ENCODE measurements around the gene PPT2.
"Not testable (repeated sequence)": the region's sequence is repeated elsewhere in the genome, so short reads cannot be mapped to it uniquely, and the experiment has no call there.

Gene PPT2

DNA sequence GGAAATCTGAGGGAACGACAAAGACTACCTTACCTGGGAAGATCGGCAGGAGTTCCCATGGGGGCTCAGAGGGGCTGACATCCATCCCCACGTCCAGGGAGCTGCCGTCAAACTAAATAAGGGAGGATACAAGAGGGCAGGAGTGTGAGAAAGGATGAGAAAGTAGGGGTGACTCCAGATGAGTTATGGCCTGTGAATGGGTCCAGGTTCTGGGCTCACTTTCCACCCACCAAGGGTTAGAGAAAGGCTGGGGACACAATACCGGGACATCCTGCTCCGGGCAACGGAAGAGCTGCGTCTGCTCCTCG lies 26.6 kb upstream of the PPT2 start:
- no peak for DNase-seq (ENCODE audit: low read depth, low spot score)

DNA sequence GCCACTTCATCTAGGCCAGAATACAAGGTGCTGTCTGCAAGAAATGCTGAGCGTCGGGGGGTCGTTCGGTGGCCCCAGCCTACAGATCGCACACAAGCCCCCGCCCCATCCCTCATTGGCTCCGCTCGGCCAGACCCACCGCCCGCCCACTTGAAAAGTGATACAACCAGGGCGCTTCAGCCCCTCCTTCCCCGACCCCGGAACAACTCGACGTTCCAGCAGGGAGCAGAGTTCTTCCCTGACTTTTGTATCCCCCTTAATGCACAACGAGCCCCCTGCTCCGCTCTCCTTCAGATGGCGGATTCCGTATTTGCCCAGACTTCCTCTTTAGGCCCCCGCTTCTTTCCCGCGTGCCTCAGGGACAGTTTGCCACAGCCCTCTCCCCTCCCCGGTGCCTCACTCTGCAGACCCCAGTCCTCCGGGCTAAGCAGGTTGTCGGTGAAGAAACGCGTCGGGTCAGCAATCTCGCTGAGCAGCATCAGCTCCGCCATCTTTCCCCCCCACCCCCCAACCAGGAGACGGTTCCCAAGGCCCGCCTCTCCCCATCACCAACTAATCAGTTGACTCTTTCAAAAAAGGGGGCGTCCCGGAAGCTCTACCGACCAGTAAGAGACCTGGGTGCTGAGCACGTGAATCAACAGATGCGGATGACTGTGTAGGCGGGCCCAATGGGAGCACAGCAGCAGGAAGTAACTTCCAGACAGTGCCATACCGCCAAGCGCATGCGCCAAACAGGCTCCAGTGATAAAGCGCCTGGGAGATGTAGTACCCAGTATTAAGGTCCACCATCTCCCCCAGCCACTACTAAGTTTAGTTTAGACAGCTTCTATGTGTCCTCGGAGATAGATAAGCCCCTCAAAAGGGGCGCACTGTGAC lies 26.0 kb upstream of the PPT2 start, which contains the start of gene ATF6B:
TSS of gene ATF6B (minus strand) at position 530 of the 876 bp plus-strand sequence. CDS start at position 491, 39 bp downstream.
- DNase-seq (ENCODE audit: low read depth, low spot score) = peak; percentile 96

DNA sequence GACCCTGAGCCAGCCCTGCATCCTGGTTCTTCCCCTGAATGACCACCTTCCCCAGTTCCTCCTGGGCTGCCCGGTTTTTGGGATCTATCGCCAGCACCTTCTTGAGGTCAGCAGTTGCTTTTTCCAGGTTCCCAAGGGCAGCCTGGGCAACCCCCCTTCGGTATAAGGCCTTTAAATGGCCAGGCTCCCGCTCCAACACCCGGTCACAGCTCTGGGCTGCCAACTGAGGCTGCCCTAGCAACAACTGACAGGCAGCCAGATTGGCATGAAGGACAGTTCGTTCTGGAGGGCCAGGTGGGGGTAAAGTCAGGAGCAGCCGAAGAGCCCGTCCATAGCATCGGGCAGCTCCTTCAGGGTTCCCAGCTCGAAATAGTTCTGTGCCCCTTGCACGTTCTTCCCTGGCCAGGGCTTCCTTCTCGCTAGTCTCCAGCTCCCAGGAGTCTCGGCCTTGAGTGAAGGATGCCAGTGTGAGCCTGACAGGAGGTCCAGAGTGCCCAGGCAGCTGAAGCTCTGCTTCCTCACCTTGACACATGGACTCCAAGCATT lies 25.1 kb upstream of the PPT2 start:
- DNase-seq (ENCODE audit: low read depth, low spot score) = no peak

DNA sequence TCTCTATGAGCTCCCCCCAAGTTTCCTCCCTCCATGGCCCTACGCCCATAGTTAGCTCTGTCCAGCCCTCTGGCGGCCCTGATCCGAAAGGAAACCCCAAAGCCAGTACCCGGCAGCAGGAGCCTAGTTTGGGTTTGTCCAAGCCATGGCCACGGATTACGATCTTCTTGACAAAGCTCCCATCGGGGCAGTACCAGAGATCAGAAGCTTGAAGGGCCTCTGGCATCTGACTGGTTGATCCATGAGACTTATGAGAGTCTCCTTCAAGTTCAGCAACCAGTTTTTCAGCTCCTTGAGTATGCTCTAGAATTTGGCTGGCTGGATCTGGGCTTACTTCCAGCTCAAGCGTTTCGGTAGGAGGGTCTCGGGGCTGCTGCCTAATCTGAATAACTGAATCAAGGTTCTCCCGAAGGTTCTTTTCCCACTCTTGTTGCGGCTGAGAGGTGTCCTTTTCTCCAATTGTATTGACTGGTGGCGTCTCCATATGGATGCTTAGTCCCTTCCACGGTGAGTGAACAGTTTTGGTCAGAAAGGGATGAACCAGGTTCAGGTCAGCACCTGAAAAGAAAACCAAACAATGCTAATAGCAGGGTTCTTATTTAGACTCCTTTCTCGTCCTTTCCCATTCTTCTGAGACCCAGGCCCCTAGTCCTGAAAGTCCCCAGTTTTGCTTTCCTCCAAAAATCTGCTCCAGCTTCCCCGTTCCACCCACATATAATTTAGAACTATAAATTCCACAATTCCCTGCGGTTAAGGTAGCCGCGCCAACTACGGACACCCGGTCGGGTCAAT lies 24.4 kb upstream of the PPT2 start:
- DNase-seq (ENCODE audit: low read depth, low spot score) = no peak

DNA sequence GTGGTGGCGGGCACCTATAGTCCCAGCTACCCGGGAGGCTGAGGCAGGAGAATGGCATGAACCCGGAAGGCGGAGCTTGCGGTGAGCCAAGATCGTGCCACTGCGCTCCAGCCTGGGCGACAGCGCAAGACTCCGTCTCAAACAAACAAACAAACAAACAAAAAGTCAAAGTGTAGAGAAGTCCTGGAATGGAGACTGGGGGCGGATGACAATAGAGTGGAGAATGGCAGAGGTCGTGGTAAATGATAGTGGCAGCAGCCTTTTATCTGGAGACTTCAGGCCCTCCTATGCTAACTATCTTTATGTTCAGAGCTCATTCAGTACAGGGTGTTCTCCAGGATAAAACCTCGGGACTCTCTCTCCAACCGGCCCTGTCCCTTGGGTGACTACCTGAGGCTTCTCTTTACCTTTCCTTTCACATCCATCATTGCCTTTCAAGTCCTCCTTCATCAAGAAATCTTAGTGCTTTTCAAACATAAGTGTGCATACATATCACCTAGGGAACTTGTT lies 22.4 kb upstream of the PPT2 start:
- DNase-seq (ENCODE audit: low read depth, low spot score) = no peak

DNA sequence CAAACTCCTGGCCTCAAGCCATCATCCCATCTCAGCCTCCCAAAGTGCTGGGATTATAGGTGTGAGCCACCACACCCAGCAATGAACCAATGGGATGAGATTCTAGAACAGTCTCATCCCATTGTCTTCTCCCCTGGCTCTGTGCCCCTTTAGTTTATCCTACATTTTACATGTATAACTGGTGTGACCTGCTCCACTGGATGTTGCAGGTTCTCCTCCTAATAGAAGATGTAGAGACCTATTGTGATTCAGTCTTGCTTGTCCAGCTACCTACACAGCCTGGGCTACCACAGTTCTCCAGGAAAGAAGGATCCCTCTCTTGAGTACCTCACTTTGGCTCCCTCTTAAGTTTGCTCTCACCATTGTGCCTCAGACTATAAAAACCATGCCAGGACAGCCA lies 21.8 kb upstream of the PPT2 start:
- no peak for DNase-seq (ENCODE audit: low read depth, low spot score)

DNA sequence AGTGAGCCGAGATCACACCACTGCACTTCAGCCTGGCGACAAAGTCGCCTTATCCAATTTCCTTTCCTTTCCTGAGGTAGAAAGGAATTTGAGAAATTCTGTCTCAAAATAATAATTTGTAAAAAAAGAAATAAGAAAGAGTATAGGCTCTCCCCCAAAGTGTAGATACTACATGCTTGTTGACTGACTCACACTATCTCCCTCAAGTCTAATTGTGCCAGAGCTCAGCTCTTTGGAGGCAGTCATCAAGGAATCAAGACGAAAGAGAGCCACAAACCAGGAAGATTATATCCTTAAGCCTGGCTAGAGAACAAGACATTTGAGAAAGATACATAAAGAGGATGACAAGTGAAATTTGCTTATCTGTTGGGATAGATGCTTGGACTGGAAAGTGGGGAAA lies 20.2 kb upstream of the PPT2 start:
- DNase-seq (ENCODE audit: low read depth, low spot score) = no peak

DNA sequence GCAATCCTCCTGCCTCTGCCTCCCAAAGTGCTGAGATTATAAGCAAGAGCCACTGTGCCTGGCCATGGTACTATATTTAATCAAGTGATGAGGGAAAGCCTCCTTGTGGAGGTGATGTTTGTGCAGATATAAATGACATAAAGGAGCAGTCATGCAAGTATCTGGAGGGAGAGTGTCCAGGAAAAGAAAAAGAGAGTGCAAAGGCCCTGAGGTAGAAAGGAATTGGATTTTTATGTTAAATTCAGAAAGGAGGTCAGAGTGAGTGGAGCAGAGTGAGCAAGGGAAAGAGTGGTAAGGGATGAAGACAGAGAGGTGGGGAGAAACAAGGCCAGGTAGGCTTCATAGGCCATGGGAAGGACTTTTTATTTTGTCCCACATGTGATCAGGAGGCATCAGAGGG lies 16.5 kb upstream of the PPT2 start:
- no peak for DNase-seq (ENCODE audit: low read depth, low spot score)

DNA sequence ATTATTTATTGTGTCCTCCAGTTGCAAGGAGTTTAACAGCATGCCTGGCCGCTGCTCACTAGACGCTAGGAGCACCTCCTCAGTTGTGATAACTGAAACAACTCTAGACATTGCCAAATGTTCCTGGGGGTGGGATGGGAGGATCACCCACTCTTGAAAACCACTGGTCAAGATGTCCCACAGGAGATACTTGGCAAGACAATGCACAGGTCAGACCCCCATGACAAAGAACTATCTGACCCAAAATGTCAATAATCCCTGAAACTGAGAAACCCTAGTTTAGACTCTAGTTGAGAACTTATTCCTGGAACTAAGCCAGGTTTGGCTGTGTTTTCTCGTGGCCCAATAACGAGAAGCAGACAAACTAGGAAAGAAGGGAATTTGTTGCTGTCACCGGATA lies 14.4 kb upstream of the PPT2 start:
- no peak for DNase-seq (ENCODE audit: low read depth, low spot score)

DNA sequence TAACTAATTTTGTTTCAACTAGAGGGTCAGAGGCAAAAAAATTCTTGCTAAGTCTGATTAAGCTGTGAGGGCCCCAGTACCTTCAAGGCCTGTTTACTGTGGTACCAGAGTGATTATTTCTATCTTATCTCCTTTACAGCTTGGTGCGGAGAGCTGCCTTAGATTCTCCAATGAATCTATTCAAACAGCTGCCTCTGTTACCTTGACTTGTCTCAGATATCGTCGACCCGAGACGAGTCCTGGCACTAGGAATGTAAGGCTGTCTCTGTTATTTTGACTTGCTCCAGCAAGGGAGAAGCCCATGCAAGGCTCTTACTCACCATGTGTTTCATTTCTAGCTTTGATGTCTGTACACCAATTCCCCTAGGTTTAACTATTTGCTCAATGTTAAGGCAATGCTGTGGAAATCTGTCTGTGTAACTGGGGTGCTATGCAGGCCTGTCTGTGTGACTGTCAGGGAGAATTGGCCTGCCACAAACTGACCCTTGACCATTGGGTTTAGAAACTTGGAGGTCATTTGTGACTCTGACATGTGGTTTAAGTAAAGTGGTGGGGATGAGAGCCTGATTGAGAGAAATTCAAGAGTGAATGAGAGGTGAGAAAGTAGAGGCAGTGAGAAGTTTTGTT lies 13.4 kb upstream of the PPT2 start:
- DNase-seq (ENCODE audit: low read depth, low spot score) = no peak

DNA sequence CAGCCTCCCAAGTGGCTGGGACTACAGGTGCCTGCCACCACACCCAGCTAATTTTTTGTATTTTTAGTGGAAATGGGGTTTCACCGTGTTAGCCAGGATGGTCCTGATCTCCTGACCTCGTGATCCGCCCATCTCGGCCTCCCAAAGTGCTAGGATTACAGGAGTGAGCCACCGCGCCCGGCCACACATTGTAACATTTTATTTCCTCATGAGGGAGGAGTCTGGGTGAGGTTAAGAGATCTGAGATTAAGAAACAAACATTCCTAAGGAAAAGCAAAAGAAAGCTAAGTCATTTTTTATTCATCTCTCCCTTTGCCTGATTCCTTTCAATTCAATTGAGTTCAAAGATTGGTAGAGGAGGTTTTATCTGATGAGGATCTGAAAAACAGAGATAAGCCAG lies 9.7 kb upstream of the PPT2 start:
- DNase-seq (ENCODE audit: low read depth, low spot score) = not testable (repeated sequence)

DNA sequence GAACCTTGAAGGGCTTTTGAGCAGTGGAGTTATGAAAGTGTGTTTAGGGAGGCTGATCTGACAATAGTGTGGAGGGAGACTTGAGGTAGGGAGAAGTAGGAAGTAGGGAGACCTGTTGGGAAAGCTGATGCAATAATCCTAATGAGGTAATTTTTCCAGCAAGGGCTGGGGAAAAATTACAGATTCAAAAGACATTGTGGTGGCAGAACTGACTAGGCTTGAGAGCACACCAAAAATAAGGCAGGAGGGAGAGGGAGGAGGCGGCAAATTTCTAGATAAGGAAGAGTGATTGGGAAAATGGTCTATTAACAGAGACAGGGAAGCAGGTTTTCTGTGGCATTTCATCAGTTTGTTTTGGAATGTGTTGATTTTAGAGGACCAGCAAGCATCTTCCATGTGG lies 7.7 kb upstream of the PPT2 start:
- no peak for DNase-seq (ENCODE audit: low read depth, low spot score)

DNA sequence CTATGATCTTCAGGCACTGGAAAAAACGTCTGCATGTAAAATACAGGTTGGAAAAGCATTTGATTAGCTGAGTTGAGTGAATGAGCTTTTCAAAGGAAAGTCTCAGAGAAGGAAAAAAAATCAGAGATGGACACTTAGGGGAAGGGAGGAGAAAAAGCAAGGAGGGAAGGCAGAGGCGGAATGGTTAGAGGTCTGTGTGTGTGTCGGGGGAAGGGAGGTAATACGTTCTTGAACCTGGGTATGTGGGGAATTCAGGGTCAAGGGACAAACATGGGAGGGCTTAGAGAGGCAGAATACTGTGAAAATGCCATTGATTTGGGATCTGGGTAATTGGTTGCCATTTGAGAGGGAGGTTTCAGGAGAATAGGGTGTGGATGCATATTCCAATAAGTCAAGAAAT lies 7.3 kb upstream of the PPT2 start:
- no peak for DNase-seq (ENCODE audit: low read depth, low spot score)

DNA sequence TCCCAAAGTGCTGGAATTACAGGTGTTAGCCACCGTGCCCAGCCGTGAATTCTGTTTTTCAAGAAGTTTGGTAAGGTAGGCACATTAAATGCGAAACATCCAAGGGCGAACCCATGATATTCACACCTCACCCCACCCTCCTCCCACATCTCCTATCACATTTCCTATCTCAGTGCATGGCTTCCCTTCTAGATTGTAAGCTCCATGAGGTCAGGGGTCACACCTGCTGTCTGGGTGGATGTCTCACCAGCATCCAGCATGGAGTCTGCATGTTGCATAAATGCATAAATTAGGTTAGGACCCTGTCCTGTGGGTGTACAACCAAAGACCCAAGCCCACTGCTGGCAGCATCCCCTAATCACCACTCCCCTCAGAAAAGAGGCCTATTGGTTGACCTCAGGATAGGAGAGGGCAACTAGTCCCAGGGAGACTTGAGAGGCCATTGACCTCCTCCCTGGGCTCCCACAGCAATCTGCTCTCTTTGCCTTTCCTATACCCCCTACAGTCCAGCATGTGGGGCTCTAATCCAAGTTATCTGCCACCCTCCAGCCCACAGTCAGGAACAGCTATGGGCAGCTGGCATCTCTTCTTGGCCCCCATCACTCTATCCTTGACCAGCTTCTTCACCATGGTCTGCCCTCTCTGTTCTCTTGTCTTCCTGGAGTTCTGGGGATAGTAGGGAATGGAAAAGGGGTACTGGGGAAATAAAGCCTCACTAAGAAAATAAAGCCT lies 6.4 kb upstream of the PPT2 start:
- no peak for DNase-seq (ENCODE audit: low read depth, low spot score)

DNA sequence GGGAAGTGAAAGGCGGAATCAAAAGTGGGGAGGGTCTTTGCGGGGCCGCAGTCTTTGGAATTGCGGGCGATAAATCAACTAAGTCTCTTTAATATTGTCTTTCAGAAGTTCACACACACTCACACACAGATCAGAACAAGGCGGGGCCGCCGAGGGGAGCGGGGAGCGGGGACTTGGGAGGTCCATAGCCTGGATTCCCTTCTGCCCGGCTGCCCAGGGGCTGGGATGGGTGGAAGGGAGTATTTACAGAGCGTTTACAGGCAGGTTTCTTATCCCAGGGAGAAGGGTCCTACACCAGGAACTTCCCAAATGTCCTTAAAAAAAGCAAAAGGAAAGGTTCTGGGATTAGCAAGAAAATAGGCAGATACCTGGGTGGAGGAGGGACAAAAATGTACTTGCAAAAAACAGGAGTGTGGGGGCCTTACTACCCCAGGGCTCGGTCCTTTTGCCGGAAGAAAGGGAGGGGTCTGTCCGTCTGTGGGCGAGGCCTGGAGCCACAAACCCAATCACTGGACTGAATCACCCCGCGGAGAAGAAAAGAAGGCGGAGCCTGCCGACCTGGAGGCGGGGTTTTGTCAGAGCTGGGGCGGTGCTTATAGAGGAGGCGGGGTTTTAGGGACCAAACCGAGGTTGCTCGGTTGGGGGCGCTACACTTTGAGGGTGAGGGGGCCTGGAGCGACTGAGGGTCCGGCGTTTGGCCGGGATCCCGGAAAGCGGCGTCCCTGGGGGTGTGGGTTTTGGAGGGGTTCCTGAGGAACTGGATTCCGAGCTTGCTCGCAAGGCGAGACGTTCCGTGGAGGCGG lies 5.5 kb upstream of the PPT2 start:
- DNase-seq (ENCODE audit: low read depth, low spot score) = no peak

DNA sequence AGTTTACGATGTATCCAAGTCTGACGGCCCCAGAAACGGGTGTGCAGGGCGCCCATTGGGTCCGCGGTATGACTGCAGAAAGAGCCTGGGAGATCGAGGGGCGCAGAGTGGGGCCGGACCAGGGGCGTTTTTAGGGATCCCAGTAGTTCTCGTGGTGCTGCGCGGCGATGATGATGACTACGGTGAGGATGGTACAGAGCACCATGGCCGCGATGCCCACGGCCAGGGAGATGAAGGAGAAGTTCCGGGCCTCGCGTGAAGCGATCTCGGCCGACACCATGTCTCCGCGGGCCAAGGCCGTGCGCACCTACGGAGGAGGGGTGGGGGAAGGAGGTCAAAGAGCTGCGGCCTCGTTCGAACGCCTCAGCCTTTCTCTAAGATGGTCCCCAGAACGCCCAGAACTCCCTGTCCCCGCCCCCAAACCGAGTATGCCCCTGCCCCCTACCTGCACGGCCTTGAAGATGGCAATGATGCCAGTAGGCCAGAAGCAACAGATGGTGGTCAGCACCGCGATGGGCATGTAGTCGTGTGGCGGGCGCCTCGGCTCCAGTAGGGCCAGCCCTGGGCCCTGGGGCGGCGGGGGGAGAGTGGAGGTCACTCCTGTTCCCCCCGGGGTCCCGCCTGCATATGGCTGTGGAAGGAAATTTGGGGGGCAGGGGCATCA lies 4.7 kb upstream of the PPT2 start:
- DNase-seq (ENCODE audit: low read depth, low spot score) = no peak

DNA sequence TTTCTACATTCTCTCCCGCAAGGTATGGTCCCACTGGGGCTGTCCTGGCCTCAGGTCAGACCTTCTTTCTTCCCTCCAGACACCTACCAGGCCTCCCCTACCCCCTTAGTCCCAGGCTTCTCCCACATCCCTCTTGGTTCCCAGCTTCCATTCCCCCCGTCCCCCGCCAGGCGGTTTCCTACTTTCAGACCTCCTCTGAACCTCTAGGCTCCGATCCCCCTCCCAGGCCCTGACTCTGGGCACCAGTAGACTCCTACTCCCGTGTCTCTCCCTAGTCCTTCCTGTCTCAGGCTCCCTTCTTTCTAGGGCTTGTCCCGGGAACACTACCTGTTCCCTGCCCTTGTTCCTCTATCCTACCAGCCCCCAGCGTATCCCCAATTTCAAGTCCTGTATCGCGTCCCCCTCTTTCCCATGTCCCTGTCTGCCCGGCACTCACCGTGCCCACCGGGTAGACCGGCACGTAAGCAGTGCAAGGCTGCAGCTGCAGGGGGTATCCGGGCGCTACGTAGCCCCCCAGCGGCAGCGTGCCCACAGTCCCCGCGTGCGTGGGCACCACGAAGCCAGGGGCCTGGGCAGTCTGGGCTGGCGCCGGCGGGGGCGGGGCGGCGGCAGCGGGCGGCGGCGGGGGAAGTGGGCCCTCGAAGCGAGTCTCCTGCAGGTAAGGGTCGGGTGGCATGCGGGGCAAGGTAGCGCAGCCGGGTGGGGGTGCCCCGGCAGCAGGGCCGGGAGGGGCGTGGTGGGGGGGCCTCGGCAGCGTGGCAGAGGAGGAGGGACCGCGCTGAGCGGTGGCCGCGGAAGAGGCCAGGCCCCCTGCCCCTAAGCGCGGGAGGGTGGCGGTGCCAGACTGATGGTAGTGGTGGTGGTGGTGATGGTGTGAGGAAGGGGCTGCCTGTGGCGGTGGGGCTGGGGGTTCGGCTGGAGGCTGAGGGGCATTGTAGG lies 3.7 kb upstream of the PPT2 start:
- DNase-seq (ENCODE audit: low read depth, low spot score) = no peak

DNA sequence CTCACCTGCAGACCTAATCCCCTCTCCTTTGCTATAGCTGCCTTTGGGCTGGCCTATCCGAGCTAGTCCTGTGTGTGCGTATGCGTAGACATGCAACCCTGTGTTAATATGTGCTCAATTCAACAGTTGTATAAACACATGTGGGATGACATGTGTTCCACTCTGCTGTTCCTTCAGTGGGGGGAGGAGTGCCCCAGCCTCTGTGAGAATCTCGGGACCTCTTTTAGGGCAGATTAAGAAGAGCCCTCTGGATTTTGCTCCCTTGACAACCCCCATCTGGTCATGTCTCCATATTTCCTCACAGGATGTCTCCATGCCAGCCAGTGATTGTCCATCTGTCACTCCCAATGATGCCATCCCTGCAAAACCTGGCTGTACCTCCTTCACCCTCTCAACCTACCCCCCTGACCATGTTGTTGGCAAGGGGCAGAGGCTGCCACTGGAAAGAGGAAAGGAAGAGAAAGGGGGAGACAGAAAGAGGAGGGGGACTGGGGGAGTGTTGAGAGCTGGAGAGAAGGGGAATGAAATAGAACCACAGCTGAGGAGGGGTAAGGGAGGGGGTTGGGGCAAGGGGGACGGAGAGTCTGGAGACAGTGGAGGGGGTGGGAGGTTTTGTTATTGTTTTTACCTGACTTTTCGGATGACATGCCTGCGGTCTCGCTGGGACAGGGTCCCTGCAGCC lies 2.6 kb upstream of the PPT2 start:
- DNase-seq (ENCODE audit: low read depth, low spot score) = no peak

All from brain pericyte (primary cell).